Urinary bladder (tissue), 4 donors: Measurements from ENCODE around the gene ITPR2. TPM values are rescaled to one million over a fixed set of nuclear protein-coding genes. Genes with fewer than 3 reads are reported as not detected.
"Not testable (repeated sequence)": the region's sequence is repeated elsewhere in the genome, so short reads cannot be mapped to it uniquely, and the experiment has no call there.

Experiments used
- DNase-seq: peaks from one replicate; pipeline ENCODE4 v3.0.0-alpha.2; 2015; ENCODE audit errors: extremely low spot score
- H3K27ac ChIP-seq: one replicate; pipeline ENCODE4 v1.5.1; 2013; ENCODE audit warnings: low read depth, mild to moderate bottlenecking, moderate library complexity
- H3K36me3 ChIP-seq: one replicate; pipeline ENCODE4 v1.6.1; 2013; ENCODE audit warnings: mild to moderate bottlenecking, moderate library complexity; ENCODE audit not compliant: insufficient read depth
- H3K4me1 ChIP-seq: one replicate; pipeline ENCODE4 v1.6.1; 2013; ENCODE audit warnings: mild to moderate bottlenecking, moderate library complexity; ENCODE audit not compliant: insufficient read depth
- H3K4me3 ChIP-seq: one replicate; pipeline ENCODE4 v1.5.1; 2013; ENCODE audit warnings: low read depth, low read length
- WGBS: extraction: QIAGEN DNeasy Blood & Tissue Kit; methylation state at CpG from one replicate; pipeline ENCODE4 v1.1.7; 2013; 5-methylcytosine and 5-hydroxymethylcytosine counted together
- polyA plus RNA-seq: library from polyadenylated mRNA; stranded (reverse); fragments of 200-250 nt; gene quantifications from one replicate; pipeline ENCODE4 v1.2.3, GENCODE V29; 2013
- total RNA-seq: library from RNA; depleted of rRNA; stranded (reverse); fragments of >200 nt; gene quantifications from one replicate; pipeline ENCODE4 v1.2.3, GENCODE V29; 2014
- donor health status: healthy with polysubstance abuse.
- donor health status: healthy.

Gene ITPR2
- total and polyA plus RNA-seq, 2 donors: 5.6 to 48.2 TPM

DNA sequence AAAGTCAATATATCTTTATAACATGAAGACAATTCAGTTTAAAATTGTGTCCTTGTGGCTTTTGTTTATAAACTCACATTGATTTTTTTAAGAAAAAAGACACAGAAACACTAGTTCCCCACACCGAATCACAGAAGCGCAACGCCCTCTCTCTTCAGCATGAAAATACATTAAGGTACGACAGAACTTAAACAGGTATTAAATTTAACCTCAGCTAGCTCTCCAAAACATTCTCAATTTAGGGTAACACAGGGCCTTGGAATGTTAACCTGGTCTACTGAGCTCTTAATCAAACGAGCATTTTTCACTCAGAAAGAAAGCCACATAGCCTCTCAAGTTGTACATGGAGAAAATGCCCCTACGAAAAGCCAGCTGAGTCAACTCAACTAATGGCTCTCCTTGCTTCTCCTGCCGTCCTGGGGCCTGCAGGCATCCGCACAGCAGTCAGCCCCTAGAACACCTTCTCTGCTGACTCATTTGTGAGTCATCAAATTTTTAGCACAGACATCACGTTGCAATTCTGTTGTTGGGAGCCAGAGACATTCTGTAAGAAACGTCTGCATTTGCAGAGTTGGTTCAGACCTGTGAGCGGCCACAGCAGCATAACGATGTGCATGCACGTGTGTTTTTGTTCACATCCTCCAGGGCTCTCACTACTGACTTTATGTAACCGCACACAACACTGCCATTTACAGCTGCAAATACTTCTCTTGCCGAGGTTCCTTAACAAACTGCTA is 141.6 kb downstream of the ITPR2 start:
- Histone ChIP-seq H3K36me3 (peaks cover 1% of the 10 kb centered on the region), H3K27ac (no peak overlapping the region), H3K4me1 (no peaks in the 10 kb centered on the region), H3K4me3 (no peak overlapping the region)
- 69% methylated on average over 15 of the region's 15 CpGs for WGBS
- no peak for DNase-seq

DNA sequence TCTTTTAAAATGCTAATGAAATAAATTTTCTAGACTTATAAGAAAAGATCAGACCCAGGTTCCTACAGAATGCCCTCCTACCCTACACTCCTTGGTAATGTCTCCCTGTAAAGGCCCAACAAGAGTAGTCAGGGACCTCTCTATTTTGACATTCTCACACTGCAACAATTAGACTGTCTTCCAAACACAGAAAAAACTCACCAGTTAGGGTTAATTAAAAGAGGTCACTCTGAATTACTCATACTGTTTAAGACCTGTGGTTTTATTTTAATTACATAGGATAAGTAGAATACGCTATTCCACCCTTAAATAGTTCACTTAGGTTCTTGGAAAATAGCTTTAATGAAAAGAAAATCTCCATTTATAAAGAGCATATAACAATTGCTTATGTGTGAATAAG is 142.4 kb downstream of the ITPR2 start:
- no peak overlapping the region for H3K27ac ChIP-seq
- H3K4me1 ChIP-seq: no peaks in the 10 kb centered on the region
- DNase-seq: no peak
- no peak overlapping the region for H3K4me3 ChIP-seq
- H3K36me3 ChIP-seq: no peaks in the 10 kb centered on the region
- WGBS: 88% methylated on average over 1 of the region's 1 CpG

DNA sequence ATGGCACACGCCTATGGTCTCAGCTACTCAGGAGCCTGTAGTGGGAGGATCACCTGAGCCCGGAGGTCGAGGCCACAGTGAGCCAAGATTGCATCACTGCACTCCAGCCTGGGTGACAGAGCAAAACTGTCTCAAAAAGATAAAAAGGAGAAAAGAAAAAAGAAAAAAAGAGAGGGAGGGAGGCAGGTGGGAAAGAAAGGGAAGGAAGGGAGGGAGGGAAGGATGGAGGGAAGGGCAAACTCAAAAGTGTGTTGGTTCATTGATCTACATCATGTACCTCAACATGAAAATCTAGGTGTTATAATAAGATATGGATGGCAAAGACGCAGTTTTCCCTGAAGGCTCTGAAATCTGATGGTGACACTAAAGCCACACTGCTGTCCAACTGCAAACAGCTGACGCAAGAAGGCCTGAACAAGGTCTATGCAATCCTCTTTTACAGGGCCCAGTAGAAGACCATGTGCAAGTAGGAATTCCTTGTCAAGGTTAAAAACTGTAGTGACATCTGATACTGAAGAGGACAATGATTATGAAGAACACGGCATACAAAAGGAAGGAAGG is 143.6 kb downstream of the ITPR2 start:
- DNase-seq: no peak
- H3K36me3 ChIP-seq: no peaks in the 10 kb centered on the region
- H3K4me3 ChIP-seq: no peak overlapping the region
- 94% methylated on average over 6 of the region's 6 CpGs for WGBS
- no peak overlapping the region for H3K27ac ChIP-seq
- H3K4me1 ChIP-seq: no peaks in the 10 kb centered on the region

- 97% methylated on average over 1 of the region's 1 CpG for WGBS
- no peaks in the 10 kb centered on the region for H3K36me3 ChIP-seq
Measured at GRCh38 chr12:26688344-26688904, 144.6 kb downstream of the ITPR2 start.

DNA sequence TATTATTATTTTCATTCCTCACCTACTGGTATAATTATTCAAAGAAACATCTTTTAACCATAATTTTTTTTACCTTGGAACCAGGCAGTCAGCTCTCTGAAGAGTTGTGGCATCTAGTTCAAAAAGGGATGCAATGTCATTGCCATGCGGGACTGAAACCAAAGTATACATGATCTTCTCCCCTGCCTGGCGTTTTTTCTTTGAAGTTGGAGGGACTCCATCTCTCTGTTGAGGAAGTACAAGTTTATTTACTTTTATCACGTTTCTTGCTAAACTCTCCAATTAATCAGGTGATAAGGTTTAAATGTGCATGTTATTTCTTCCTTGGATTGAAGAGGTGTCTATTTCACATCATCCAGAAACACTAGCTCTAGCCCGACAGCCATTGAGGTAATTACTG is 146.6 kb downstream of the ITPR2 start:
- no peak for DNase-seq

More at GRCh38 chr12:26688344-26688904, 144.6 kb downstream of the ITPR2 start:
- DNase-seq: no peak
- Histone ChIP-seq H3K27ac (no peak overlapping the region), H3K4me1 (no peaks in the 10 kb centered on the region), H3K4me3 (no peak overlapping the region)

DNA sequence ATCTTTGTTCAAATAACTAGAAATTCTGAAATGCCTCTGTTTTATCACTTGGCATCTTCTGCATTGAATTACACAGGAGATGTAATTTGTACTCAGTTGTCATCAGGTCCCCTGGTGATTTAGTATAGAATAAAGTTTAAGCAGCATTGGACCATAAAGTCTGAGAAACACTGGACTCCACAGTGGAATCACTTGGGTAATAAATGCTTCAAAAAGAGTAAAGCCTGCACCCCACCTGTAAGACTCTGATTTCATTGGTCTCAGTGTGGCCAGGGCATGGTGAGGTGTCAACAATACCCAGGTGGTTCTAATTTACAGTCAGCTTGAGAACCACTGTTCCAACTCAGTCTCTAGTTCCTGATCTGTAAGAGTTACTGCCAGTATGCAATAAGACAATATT is 148.9 kb downstream of the ITPR2 start:
- Histone ChIP-seq H3K4me1 (no peaks in the 10 kb centered on the region), H3K4me3 (no peak overlapping the region), H3K27ac (no peak overlapping the region), H3K36me3 (no peaks in the 10 kb centered on the region)
- DNase-seq: no peak

More for the DNA sequence above, 146.6 kb downstream of the ITPR2 start:
- no peak overlapping the region for H3K27ac ChIP-seq
- 66% methylated on average over 4 of the region's 4 CpGs for WGBS
- H3K36me3 ChIP-seq: no peaks in the 10 kb centered on the region
- no peaks in the 10 kb centered on the region for H3K4me1 ChIP-seq
- no peak overlapping the region for H3K4me3 ChIP-seq

DNA sequence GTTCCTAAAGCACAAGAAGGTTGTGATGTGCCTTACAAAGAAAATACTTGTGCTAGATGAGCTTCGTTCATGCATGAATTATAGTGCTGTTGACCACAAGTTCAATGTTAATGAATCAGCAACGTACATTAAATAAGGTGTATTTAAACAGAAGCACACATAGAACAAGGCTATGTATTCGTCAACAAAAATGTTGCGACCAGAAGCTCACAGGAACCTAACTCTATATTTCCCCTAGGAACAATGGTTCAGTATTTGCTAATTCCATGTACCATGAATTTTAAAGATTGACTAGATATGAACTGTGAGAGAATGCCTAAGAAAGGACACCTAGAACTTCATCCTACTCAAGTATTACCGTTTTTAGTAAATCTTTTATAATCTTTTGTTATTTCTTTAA is 149.6 kb downstream of the ITPR2 start:
- Histone ChIP-seq H3K4me1 (no peaks in the 10 kb centered on the region), H3K27ac (no peak overlapping the region), H3K4me3 (no peak overlapping the region), H3K36me3 (no peaks in the 10 kb centered on the region)
- DNase-seq: no peak
- WGBS: 84% methylated on average over 5 of the region's 5 CpGs

GRCh38 chr12:26680727-26681455 is 152.1 kb downstream of the ITPR2 start:
- Histone ChIP-seq H3K27ac (no peak overlapping the region), H3K4me1 (no peaks in the 10 kb centered on the region), H3K4me3 (no peak overlapping the region), H3K36me3 (no peaks in the 10 kb centered on the region)
- WGBS: 78% methylated on average over 3 of the region's 3 CpGs
- no peak for DNase-seq

- no peak for DNase-seq
- Histone ChIP-seq H3K4me3 (no peak overlapping the region), H3K4me1 (no peaks in the 10 kb centered on the region), H3K36me3 (no peaks in the 10 kb centered on the region), H3K27ac (no peak overlapping the region)
- WGBS: 44% methylated on average over 4 of the region's 4 CpGs
Measured at GRCh38 chr12:26678697-26679660, 154.0 kb downstream of the ITPR2 start.

DNA sequence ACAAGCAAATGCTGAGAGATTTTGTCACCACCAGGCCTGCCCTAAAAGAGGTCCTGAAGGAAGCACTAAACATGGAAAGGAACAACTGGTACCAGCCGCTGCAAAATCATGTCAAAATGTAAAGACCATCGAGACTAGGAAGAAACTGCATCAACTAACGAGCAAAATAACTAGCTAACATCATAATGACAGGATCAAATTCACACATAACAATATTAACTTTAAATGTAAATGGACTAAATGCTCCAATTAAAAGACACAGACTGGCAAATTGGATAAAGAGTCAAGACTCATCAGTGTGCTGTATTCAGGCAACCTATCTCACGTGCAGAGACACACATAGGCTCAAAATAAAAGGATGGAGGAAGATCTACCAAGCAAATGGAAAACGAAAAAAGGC is 161.5 kb downstream of the ITPR2 start:
- H3K36me3 ChIP-seq, H3K4me3 ChIP-seq, DNase-seq, H3K4me1 ChIP-seq, H3K27ac ChIP-seq: not testable (repeated sequence)
- 82% methylated on average over 5 of the region's 5 CpGs for WGBS

- H3K27ac ChIP-seq: no peak overlapping the region
- H3K36me3 ChIP-seq: no peaks in the 10 kb centered on the region
- no peaks in the 10 kb centered on the region for H3K4me1 ChIP-seq
- no peak overlapping the region for H3K4me3 ChIP-seq
- 94% methylated on average over 3 of the region's 3 CpGs for WGBS
- no peak for DNase-seq
Measured at GRCh38 chr12:26668847-26669246, 164.1 kb downstream of the ITPR2 start.

DNA sequence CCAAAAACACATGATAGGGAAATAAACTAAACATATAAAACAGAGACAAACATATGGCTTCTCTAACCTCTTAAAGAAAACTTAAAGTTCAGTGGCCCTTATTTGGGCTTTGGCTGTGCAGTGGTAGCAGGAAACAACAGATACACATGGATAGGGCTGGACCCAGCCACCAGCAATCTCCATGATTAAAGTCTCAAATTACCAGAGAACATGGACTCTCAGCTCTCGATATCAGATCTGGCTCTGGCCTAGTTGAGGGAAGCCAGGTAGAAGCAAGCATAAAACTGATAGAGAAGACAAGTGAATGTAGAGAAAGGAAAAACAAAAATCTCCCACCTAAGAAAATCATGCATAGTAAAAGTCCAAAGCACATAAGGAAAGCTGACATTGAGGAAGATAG is 164.8 kb downstream of the ITPR2 start:
- H3K27ac ChIP-seq: no peak overlapping the region
- H3K4me1 ChIP-seq: no peaks in the 10 kb centered on the region
- no peak overlapping the region for H3K4me3 ChIP-seq
- no peak for DNase-seq
- H3K36me3 ChIP-seq: peaks cover 2% of the 10 kb centered on the region
- WGBS: 73% methylated on average over 1 of the region's 1 CpG

- no peak overlapping the region for H3K27ac ChIP-seq
Measured at GRCh38 chr12:26666286-26666685, 166.7 kb downstream of the ITPR2 start.

More at GRCh38 chr12:26666286-26666685, 166.7 kb downstream of the ITPR2 start:
- DNase-seq: no peak
- no peaks in the 10 kb centered on the region for H3K4me1 ChIP-seq
- no peak overlapping the region for H3K4me3 ChIP-seq
- 91% methylated on average over 5 of the region's 5 CpGs for WGBS
- peaks cover 2% of the 10 kb centered on the region for H3K36me3 ChIP-seq
